Raji (cell line): ENCODE data around the gene AGAP1.

Experiments
- POLR2A ChIP-seq: IDR thresholded peaks from 2 replicates; pipeline ENCODE4 v1.6.1; 2011; ENCODE audit warnings: low read depth, low read length, control low read depth; ENCODE audit not compliant: insufficient read depth

The AGAP1 gene

DNA sequence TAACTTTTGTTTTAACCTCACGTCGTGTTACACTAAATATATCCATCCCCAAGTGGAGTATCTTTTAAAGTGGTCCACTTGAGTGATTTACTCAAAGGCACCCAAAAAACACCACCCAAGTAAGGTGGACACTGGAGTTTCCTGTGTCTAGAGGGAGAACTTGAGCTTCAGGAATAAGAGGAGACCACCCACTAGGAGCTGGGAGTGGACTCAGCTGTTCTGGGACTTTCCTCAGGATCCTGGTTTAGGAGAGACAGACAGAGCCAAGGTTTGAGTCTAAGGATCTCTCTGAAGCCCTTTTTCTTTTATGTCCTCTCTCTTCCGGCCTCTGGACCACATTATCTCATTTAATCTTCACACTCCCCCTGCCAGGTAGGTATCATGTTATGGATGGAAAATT lies 523.6 kb downstream of the AGAP1 start:
- no peak for TF ChIP-seq POLR2A

DNA sequence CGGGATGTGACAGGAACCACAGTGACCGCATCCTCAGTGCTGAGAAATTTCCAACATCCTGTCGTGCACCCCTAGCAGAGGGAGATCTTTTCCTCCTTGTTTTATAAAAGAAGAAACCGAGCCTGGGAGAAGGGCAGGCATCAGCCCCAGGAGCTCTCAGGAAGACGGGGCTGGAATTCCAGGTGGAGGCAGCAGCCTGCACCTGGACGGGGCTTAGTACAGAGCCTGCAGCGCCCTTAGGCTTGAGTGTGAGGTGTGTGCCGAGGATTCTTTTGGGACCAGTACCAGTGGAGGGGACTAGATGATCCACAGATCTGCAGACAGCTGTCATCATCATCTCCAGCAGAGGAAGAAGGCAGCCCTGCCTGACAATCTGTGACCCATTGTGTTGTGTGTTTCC lies 525.6 kb downstream of the AGAP1 start:
- no peak for TF ChIP-seq POLR2A

- no peak for TF ChIP-seq POLR2A
Observed at GRCh38 chr2:236021499-236022057, 527.7 kb downstream of the AGAP1 start.

DNA sequence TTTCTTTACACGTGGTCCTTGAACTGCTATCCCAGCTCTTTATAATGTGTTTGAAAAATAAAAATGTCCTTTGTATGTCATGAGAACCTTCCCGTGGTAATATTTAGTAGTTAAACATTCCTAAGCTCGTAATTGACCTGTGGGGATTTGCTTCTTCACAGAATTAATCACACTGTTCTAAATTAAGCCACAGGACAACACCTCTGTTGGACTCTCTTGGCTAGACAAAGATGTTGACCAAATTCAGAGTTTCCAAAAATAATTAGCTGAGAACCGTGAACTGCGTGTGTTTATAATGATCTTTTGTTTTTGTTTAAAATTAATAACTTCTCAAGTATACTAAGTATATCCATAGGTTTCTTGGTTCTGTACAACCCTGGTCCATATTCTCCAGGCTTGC lies 528.3 kb downstream of the AGAP1 start:
- TF ChIP-seq POLR2A: no peak

- TF ChIP-seq POLR2A: no peak
Observed at GRCh38 chr2:236025892-236026291, 532.0 kb downstream of the AGAP1 start.

- TF ChIP-seq POLR2A: no peak
Observed at GRCh38 chr2:236026841-236027240, 533.0 kb downstream of the AGAP1 start.

DNA sequence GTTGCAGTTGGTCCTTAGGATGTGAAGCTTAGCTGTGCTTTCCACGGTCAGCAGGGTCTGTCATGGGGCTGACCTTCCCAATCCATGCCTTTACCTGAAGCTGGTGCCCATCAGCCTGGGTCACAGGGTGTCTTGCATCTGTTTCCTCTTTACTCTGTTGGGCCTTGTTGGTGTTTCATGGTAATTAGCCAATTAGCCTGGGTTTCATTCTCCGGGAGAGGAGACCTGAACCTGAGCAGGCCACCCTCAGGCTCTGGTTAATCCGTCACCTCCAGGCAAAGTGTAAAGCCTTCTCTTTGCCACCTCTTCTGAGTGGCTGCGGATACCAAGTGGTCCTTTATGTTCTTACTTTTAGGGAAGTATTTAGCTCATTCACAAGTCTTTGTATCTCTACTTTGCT lies 534.2 kb downstream of the AGAP1 start:
- no peak for TF ChIP-seq POLR2A

GRCh38 chr2:236033462-236033861 lies 539.6 kb downstream of the AGAP1 start:
- no peak for TF ChIP-seq POLR2A

- TF ChIP-seq POLR2A: no peak
Observed at GRCh38 chr2:236034974-236035373, 541.1 kb downstream of the AGAP1 start.

- TF ChIP-seq POLR2A: no peak
Observed at GRCh38 chr2:236036045-236036444, 542.2 kb downstream of the AGAP1 start.

- no peak for TF ChIP-seq POLR2A
Observed at GRCh38 chr2:236038096-236038495, 544.3 kb downstream of the AGAP1 start.

GRCh38 chr2:236040600-236041328 lies 546.9 kb downstream of the AGAP1 start:
- no peak for TF ChIP-seq POLR2A

DNA sequence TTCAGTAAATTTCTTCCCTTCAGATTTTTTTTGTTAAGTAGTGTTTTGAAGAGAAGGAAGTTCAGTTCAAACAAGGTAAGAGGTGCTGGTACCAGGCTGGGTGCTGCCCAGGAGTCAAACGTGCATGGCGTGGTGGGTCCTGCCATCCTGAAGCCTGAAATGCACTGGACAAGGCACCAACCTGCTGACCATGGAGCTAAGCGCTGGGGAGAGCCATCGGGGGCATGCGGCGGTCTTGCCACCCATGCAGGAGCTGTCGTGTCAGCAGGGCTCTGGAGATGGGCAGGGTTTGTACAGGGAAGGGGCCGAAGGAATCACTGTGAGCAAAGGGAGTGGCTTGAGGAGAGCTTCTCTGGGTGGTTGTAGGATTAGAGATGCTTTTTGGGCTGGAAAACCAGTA lies 547.8 kb downstream of the AGAP1 start:
- no peak for TF ChIP-seq POLR2A

DNA sequence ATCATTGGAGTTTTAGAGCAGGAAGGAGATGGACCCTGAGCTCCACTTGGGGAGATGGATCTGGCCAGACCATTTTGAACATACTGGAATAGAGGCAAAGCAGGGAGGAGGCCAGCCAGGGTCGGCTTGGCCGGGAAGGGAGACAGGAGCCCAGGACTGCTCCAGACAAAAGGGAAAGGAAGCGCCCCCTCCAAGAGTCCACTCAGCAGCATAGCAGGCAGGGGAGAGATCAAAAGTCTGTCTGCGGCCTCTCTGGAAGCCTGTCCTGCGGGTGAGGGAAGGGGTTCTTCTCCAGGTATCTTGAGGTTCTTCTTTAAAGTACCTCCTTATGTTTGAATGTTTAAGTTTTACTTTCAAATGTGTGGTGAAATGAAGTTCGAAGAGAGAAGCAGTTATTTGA lies 548.2 kb downstream of the AGAP1 start:
- no peak for TF ChIP-seq POLR2A

DNA sequence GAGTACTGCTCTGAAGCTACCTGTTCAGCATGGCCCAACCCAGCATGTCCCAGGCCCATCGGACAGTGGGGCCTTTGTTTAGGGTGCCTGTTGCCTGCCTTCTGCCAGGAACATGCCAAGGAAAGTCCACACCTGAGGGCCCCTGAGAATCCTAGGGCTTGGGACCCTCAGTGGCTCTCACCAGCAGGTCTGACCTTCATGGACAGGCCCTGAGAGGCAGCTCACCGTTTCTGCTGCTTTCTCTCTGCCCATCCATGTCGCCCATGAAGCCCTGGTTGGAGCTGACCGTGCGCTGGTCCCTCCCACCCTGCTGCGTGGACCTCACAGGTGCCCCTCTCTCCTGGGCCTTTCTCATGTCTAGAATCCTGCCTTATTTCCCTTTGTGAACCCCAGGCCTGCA lies 550.3 kb downstream of the AGAP1 start:
- TF ChIP-seq POLR2A: no peak

- no peak for TF ChIP-seq POLR2A
Observed at GRCh38 chr2:236045251-236046235, 551.7 kb downstream of the AGAP1 start.
